Raji (cell line): Measurements from ENCODE around the gene RAI14.

ENCODE experiments used
- POLR2A ChIP-seq: IDR thresholded peaks from 2 replicates; pipeline ENCODE4 v1.6.1; 2011; ENCODE audit warnings: low read depth, low read length, control low read depth; ENCODE audit not compliant: insufficient read depth

Gene RAI14

GRCh38 chr5:34789639-34790038 lies 133.5 kb downstream of the RAI14 start:
- no peak for TF ChIP-seq POLR2A

- no peak for TF ChIP-seq POLR2A
Observed at GRCh38 chr5:34790069-34790468, 133.9 kb downstream of the RAI14 start.

GRCh38 chr5:34791761-34792244 lies 135.7 kb downstream of the RAI14 start:
- no peak for TF ChIP-seq POLR2A

GRCh38 chr5:34802834-34803563 lies 146.9 kb downstream of the RAI14 start:
- TF ChIP-seq POLR2A = no peak

GRCh38 chr5:34803974-34804732 lies 148.0 kb downstream of the RAI14 start:
- no peak for TF ChIP-seq POLR2A

GRCh38 chr5:34804913-34805312 lies 148.8 kb downstream of the RAI14 start:
- no peak for TF ChIP-seq POLR2A

- no peak for TF ChIP-seq POLR2A
Observed at GRCh38 chr5:34806532-34806931, 150.4 kb downstream of the RAI14 start.

GRCh38 chr5:34811706-34812105 lies 155.6 kb downstream of the RAI14 start:
- no peak for TF ChIP-seq POLR2A

- TF ChIP-seq POLR2A = no peak
Observed at GRCh38 chr5:34813509-34813908, 157.4 kb downstream of the RAI14 start.

- TF ChIP-seq POLR2A = no peak
Observed at GRCh38 chr5:34817558-34818351, 161.6 kb downstream of the RAI14 start.

- TF ChIP-seq POLR2A = no peak
Observed at GRCh38 chr5:34818717-34819116, 162.6 kb downstream of the RAI14 start.

- TF ChIP-seq POLR2A = no peak
Observed at GRCh38 chr5:34820593-34820992, 164.5 kb downstream of the RAI14 start.

- TF ChIP-seq POLR2A = no peak
Observed at GRCh38 chr5:34822956-34823715, 167.0 kb downstream of the RAI14 start.

GRCh38 chr5:34826347-34826746 lies 170.2 kb downstream of the RAI14 start:
- no peak for TF ChIP-seq POLR2A

GRCh38 chr5:34827588-34828506 lies 171.7 kb downstream of the RAI14 start:
- no peak for TF ChIP-seq POLR2A
